Prostate gland (tissue), 2 donors: ENCODE results near the gene SPTBN4. TPM values are rescaled to one million over a fixed set of nuclear protein-coding genes. Genes with fewer than 3 reads are reported as not detected.
A peak's percentile ranks its signal among the peaks of the same experiment; 100 is the strongest.
"Not testable (repeated sequence)": the region's sequence is repeated elsewhere in the genome, so short reads cannot be mapped to it uniquely, and the experiment has no call there.

Source experiments
- DNase-seq: peaks from one replicate; pipeline ENCODE4 v3.0.0-alpha.2; 2019; ENCODE audit warnings: low spot score
- H3K27ac ChIP-seq, 2 donors: fragments of 200-600 bp; sonication (generic); 2 replicates each; pipeline ENCODE4 v1.5.1; 2017 to 2019
- H3K27me3 ChIP-seq: fragments of 200-600 bp; sonication (generic); replicated peaks from 2 replicates; pipeline ENCODE4 v1.5.1; 2019; ENCODE audit not compliant: insufficient read depth
- H3K36me3 ChIP-seq, 2 donors: fragments of 200-600 bp; sonication (generic); 1 replicate in 1 of 2; 2 replicates in 1 of 2; pipeline versions ENCODE4 v1.5.1 to v1.8.1; 2017 to 2019
- H3K4me1 ChIP-seq: fragments of 200-600 bp; sonication (generic); replicated peaks from 2 replicates; pipeline ENCODE4 v1.5.1; 2019
- H3K4me3 ChIP-seq, 2 donors: fragments of 200-600 bp; sonication (generic); 2 replicates each; pipeline ENCODE4 v1.5.1; 2017 to 2019
- H3K9me3 ChIP-seq: fragments of 200-600 bp; sonication (generic); 2 replicates; pipeline ENCODE4 v1.5.1; 2017
- CTCF ChIP-seq, 4 experiments: fragments of 200-600 bp in 2 of 4; fragments of 450-650 bp in 2 of 4; sonication (generic) in 2 of 4; IDR thresholded peaks; 1 replicate in 3 of 4; 2 replicates in 1 of 4; pipeline ENCODE4 v1.5.1; 2016 to 2019; ENCODE audit warnings: antibody characterized with exemption in 4 of 4, mild to moderate bottlenecking in 2 of 4, moderate library complexity in 2 of 4
- POLR2A ChIP-seq: fragments of 450-650 bp; IDR thresholded peaks from one replicate; pipeline ENCODE4 v1.6.1; 2016; ENCODE audit warnings: antibody characterized with exemption, mild to moderate bottlenecking
- POLR2AphosphoS5 ChIP-seq: sonication (generic); formaldehyde crosslinking; IDR thresholded peaks from one replicate; pipeline ENCODE4 v1.6.1; 2017; ENCODE audit warnings: antibody characterized with exemption
- WGBS: methylation state at CpG from one replicate; pipeline ENCODE4 v1.1.5; 2018; 5-methylcytosine and 5-hydroxymethylcytosine counted together
- intact Hi-C: fragments of 100-400 bp; cut with DNase I; formaldehyde crosslinking; loops from one replicate; pipeline ENCODE4 v1.14.2; 2022
- total RNA-seq, 2 donors: library from RNA; depleted of rRNA; stranded (reverse); fragments of >200 nt; gene quantifications; one replicate each; pipeline ENCODE4 v1.1.0, GENCODE V29; 2016

SPTBN4 gene
- total RNA-seq, 2 donors from 2014 or later: 5.2 to 21.9 TPM

GRCh38 chr19:40461669-40462221 lies 5.1 kb upstream of the SPTBN4 start:
- Histone ChIP-seq H3K36me3 (no peaks in the 10 kb centered on the region), H3K4me1 (peaks cover 11% of the 10 kb centered on the region), H3K4me3 (no peak overlapping the region), H3K27ac (peak overlapping the region; percentile 18 to 19), H3K27me3 (no peaks in the 10 kb centered on the region), H3K9me3 (no peaks in the 10 kb centered on the region)
- no peak for TF ChIP-seq CTCF (IDR thresholded peaks at IDR 0.05)
- peak; percentile 79 for TF ChIP-seq POLR2AphosphoS5
- WGBS: 71% methylated on average over 7 of the region's 7 CpGs
- intact Hi-C loops: loop anchor here (10.0 kb wide), 3 partner anchors 63 to 173 kb away; partner anchors contain the start of gene LTBP4
- peak; percentile 54 for DNase-seq

- peaks cover 11% of the 10 kb centered on the region for H3K4me1 ChIP-seq
- H3K27me3 ChIP-seq, DNase-seq, H3K36me3 ChIP-seq, H3K4me3 ChIP-seq, H3K9me3 ChIP-seq: not testable (repeated sequence)
- intact Hi-C loops: loop anchor here (2.0 to 10.0 kb wide), 5 partner anchors 19 to 171 kb away; partner anchors contain the start of genes LTBP4, SERTAD1 and SERTAD3
- peak overlapping the region; percentile 96 to 97 for H3K27ac ChIP-seq
- WGBS: 77% methylated on average over 12 of the region's 12 CpGs
These were observed 3.2 kb upstream of the SPTBN4 start for GRCh38 chr19:40463587-40464037.

GRCh38 chr19:40464059-40465024 lies 2.5 kb upstream of the SPTBN4 start:
- intact Hi-C loops: loop anchor here (2.0 to 10.0 kb wide), 6 partner anchors 20 to 170 kb away; partner anchors contain the start of genes LTBP4, SERTAD1, SERTAD3 and SHKBP1
- DNase-seq: peak; percentile 69
- peak; percentile 72 to 90 (median 84) for TF ChIP-seq CTCF (IDR thresholded peaks at IDR 0.05)
- TF ChIP-seq POLR2AphosphoS5: peak; percentile 74
- TF ChIP-seq POLR2A: peak; percentile 35

GRCh38 chr19:40465025-40465556 lies 1.7 kb upstream of the SPTBN4 start:
- Histone ChIP-seq H3K36me3 (no peaks in the 10 kb centered on the region), H3K27ac (peak overlapping the region; percentile 96 to 97), H3K27me3 (no peaks in the 10 kb centered on the region), H3K4me1 (peaks cover 11% of the 10 kb centered on the region), H3K9me3 (no peaks in the 10 kb centered on the region), H3K4me3 (peak overlapping the region; percentile 69 to 71)
- WGBS: 14% methylated on average over 11 of the region's 11 CpGs
- intact Hi-C loops: loop anchor here (2.0 to 10.0 kb wide), 6 partner anchors 20 to 170 kb away; partner anchors contain the start of genes LTBP4, SERTAD1, SERTAD3 and SHKBP1
- no peak for DNase-seq
- TF ChIP-seq POLR2AphosphoS5: no peak
- no peak for TF ChIP-seq CTCF (IDR thresholded peaks at IDR 0.05)
- no peak for TF ChIP-seq POLR2A

More at GRCh38 chr19:40464059-40465024, 2.5 kb upstream of the SPTBN4 start:
- Histone ChIP-seq H3K27me3 (no peaks in the 10 kb centered on the region), H3K27ac (peak overlapping the region; percentile 96 to 97), H3K9me3 (no peaks in the 10 kb centered on the region), H3K36me3 (no peaks in the 10 kb centered on the region), H3K4me3 (peak overlapping the region; percentile 69 to 71), H3K4me1 (peaks cover 11% of the 10 kb centered on the region)
- 18% methylated on average over 11 of the region's 11 CpGs for WGBS
